GM12873 (cell line): ENCODE measurements around the gene NHSL2.

ENCODE experiments used
- CTCF ChIP-seq: IDR thresholded peaks from 2 replicates; pipeline ENCODE4 v1.5.1; 2012; ENCODE audit warnings: low read depth, mild to moderate bottlenecking, moderate library complexity, low read length, control low read depth; ENCODE audit not compliant: insufficient read depth; ENCODE audit errors: missing control alignments

The NHSL2 gene

GRCh38 chrX:71913156-71913950 is 2.7 kb downstream of the NHSL2 start:
- no peak for TF ChIP-seq CTCF

DNA sequence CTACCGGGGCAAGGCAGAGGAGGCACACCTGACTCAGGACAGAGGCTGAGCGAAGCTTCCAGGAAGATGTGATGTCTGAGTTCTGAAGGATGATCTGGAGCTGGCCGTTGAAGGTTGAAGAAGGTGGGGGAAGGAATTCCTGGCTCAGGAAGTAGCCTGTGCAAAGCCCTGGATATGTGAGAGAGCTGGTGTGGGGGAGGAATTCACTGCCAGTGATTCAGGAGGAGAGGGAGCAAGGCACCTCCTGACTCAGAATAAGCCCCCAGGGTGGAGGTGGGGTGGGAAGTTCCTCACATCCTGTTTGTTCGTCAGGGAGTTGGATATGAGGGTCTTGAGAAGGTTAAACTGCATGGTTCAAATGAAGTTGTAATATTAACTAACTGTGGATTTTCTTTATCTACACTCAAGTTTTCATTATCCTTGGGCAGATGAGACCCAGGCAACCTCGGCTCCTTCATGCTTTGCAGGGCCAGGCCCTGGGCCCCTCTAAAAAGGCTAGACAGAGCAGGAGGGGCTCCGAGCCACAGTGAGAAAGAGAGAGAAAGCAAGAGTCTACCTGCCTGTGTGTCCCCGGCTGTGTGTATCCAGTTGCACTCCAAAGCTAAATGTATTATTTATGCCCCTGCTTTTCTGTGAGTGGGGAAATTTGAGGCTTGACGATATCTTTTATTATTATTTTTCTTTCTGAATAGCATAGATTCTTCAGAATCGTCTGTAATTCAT is 7.1 kb downstream of the NHSL2 start:
- no peak for TF ChIP-seq CTCF

DNA sequence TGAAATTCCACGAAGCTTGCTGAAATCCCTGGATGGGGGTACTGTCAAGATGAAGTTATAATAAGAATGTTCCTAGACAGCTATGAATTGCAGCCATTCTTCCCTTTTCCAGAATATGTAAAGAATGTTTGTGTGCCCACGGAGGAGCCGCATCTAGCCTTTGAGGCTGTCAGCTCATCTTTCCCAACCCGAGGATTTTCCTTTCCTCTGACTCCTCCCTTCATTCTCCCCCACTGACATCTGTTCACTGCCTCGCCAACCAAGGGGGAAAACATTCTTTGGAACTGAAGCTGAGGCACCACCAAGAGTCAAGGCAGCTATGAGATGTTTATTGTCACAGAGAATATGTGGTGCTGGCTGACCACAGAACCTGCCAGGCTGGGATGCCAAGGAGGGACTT is 8.8 kb downstream of the NHSL2 start:
- no peak for TF ChIP-seq CTCF

DNA sequence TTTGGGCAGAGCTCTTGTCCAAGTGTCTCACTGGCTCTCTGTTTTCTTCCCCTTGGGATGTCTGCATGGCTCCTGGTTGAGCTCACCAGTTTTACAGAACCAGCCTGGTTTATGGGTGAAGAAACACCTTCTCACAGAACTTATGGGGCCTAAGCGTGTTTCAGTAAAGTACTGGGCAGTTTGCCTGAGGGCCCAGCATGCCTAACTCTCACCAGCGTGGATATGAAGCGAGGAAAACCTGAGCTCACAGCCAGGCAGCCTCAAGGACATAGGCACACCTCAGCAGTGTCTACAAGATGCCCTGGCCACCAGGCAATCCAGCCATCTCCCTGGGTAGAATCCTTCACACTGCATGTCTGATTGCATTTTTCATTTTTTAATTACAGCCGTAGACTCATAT is 9.2 kb downstream of the NHSL2 start:
- no peak for TF ChIP-seq CTCF

- no peak for TF ChIP-seq CTCF
These were observed 12.0 kb downstream of the NHSL2 start for GRCh38 chrX:71922686-71923085.

DNA sequence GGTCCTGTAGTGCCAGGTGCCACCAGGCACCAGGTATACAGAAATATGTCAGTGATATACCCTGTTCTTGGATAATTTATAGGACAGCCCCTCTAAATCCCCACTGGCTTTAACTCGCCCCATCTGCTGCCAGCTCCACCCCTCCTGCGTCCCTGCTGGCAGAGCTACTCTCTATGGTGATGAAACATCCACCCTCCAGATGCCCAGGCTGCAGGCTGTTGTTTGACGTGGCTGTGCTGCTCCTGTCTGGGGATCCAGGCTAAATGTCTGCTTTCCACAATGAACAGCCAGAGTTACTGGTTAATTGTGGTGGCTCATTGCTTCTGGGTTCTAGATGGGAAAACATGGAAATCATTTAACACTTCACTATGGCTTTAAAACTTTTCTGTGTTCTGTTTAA is 12.9 kb downstream of the NHSL2 start:
- no peak for TF ChIP-seq CTCF

DNA sequence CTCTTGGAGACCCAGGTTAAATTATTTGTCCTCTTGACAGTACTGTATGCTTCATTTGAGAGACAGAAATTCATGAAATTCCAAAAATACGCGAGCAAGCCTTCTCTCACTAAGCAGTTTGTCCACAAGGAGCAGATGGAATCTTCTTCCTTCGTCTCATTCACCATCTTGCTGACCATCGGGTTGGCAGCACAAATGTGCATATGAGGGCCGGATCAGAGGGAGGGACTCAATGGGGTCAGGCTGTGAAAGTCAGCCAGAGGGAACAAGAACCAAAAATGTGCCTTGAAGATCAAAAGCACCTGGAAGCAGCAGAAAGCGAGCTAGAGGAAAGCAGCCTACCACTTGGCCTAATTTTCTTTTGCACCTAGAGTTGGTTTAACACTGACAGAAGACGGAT is 16.4 kb downstream of the NHSL2 start:
- no peak for TF ChIP-seq CTCF
